Hepatocyte (in vitro differentiated cells): ENCODE results near the gene IQCN. TPM values are rescaled to one million over a fixed set of nuclear protein-coding genes. Genes with fewer than 3 reads are reported as not detected.

Experiments used
- DNase-seq: peaks from one replicate; pipeline ENCODE4 v3.0.0-alpha.2; 2016; ENCODE audit warnings: low spot score
- H2AFZ ChIP-seq: fragments of 200-600 bp; sonication (generic); 2 replicates; pipeline ENCODE4 v1.6.0; 2016; ENCODE audit warnings: antibody characterized with exemption, mild to moderate bottlenecking
- H3K27ac ChIP-seq: fragments of 200-600 bp; sonication (generic); 2 replicates; pipeline ENCODE4 v1.5.1; 2016; ENCODE audit warnings: mild to moderate bottlenecking
- H3K27me3 ChIP-seq: fragments of 200-600 bp; sonication (generic); 2 replicates; pipeline ENCODE4 v1.6.1; 2016
- H3K36me3 ChIP-seq: fragments of 200-600 bp; sonication (generic); replicated peaks from 2 replicates; pipeline ENCODE4 v1.5.1; 2016; ENCODE audit warnings: low read depth; ENCODE audit not compliant: insufficient read depth
- H3K4me1 ChIP-seq: fragments of 200-600 bp; sonication (generic); 2 replicates; pipeline ENCODE4 v1.5.1; 2016; ENCODE audit warnings: mild to moderate bottlenecking, moderate library complexity; ENCODE audit not compliant: insufficient read depth
- H3K4me2 ChIP-seq: fragments of 200-600 bp; sonication (generic); 2 replicates; pipeline ENCODE4 v1.6.0; 2016
- H3K4me3 ChIP-seq: fragments of 200-600 bp; sonication (generic); 2 replicates; pipeline ENCODE4 v1.5.1; 2016; ENCODE audit warnings: mild to moderate bottlenecking
- H3K79me2 ChIP-seq: fragments of 200-600 bp; sonication (generic); 2 replicates; pipeline ENCODE4 v1.6.0; 2017; ENCODE audit warnings: mild to moderate bottlenecking
- H3K9me2 ChIP-seq: fragments of 200-600 bp; sonication (generic); replicated peaks from 2 replicates; pipeline ENCODE4 v1.6.0; 2017; ENCODE audit warnings: mild to moderate bottlenecking; ENCODE audit not compliant: insufficient read depth
- H3K9me3 ChIP-seq: fragments of 200-600 bp; sonication (generic); 2 replicates; pipeline ENCODE4 v1.5.1; 2016; ENCODE audit warnings: low read depth, mild to moderate bottlenecking
- H4K20me1 ChIP-seq: fragments of 200-600 bp; sonication (generic); 2 replicates; pipeline ENCODE4 v1.6.0; 2016; ENCODE audit warnings: mild to moderate bottlenecking; ENCODE audit not compliant: insufficient read depth, poor library complexity, severe bottlenecking
- EZH2 ChIP-seq: fragments of 200-600 bp; sonication (generic); IDR thresholded peaks from 2 replicates; pipeline ENCODE4 v1.6.1; 2016; ENCODE audit warnings: antibody characterized with exemption, mild to moderate bottlenecking, borderline replicate concordance
- EZH2phosphoT487 ChIP-seq: fragments of 200-600 bp; sonication (generic); IDR thresholded peaks from one replicate; pipeline ENCODE4 v1.6.1; 2018; ENCODE audit warnings: antibody characterized with exemption, mild to moderate bottlenecking, low read depth, moderate library complexity; ENCODE audit not compliant: unreplicated experiment, severe bottlenecking
- WGBS: methylation state at CpG from one replicate; pipeline ENCODE4 v1.1.6; 2016; ENCODE audit warnings: low lambda C conversion rate; ENCODE audit errors: missing lambda C conversion rate; 5-methylcytosine and 5-hydroxymethylcytosine counted together
- polyA plus RNA-seq: library from polyadenylated mRNA; unstranded; fragments of >200 nt; fragmentation: Nextera tagmentation; extraction: Ambion mirVana; gene quantifications from 2 replicates; pipeline ENCODE4 v1.2.1, GENCODE V29; 2016
- total RNA-seq: library from RNA; depleted of rRNA; stranded (reverse); fragments of >200 nt; gene quantifications from 2 replicates; pipeline ENCODE4 v1.2.3, GENCODE V29; 2014
- TF ChIP-seq, protein P1 (sequence below): fragments of 200-600 bp; sonication (generic); IDR thresholded peaks from 2 replicates; pipeline ENCODE4 v1.5.1; 2016; ENCODE audit warnings: antibody characterized with exemption, mild to moderate bottlenecking; ENCODE audit not compliant: poor library complexity

The IQCN gene
- total and polyA plus RNA-seq, 2 experiments from 2014 or later, result 1.5 to 3.7 TPM

DNA sequence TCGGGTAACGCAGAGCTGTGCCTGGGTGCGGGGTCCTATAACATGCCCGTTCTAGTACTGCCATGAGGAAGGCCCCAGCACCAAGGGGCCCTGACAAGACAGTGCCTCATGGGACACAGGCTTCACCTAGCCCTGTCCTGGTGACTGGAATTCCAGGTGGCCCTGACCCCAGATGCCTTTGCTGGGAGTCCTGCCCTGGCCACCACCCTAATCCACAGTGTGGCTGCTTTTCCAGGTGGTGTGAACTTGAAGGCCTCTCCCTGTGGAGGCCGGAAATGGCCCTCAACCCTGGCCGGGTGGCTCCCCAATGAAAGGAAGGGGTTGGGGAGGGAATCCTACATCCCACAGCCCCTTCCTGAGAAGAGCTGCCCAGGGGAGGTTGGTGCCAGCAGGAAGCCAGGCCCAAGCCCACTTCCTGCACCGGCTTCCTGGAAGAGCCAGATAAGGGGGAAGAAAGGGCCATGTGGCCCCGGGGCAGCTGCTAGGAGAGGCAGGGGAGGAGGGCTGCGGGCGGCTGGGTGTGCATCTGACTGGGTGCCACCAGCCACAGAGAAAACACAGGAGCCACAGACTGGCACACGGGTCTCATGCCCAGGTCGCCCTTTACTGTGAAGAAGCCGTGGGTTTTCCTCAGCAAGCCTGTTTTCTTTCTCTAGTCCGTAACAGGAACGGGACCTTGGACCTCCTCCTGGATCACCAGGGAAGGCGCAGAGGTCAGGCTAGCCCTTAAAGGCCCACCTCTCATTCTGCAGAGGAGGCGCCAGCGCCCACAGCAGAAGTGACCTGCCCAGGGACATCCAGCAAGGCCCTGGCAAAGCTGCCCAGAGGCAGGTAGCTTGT lies 43.9 kb upstream of the IQCN start:
- H3K9me3 ChIP-seq, result no peaks in the 10 kb centered on the region
- H3K36me3 ChIP-seq, result no peaks in the 10 kb centered on the region
- H3K79me2 ChIP-seq, result peaks cover 78% of the 10 kb centered on the region
- peak overlapping the region; percentile 94 for H3K27ac ChIP-seq
- no peaks in the 10 kb centered on the region for H3K27me3 ChIP-seq
- no peak overlapping the region for H3K4me3 ChIP-seq
- no peak overlapping the region for H2AFZ ChIP-seq
- H3K9me2 ChIP-seq, result no peaks in the 10 kb centered on the region
- peaks cover 47% of the 10 kb centered on the region for H3K4me1 ChIP-seq
- DNase-seq, result no peak
- no peak overlapping the region for H3K4me2 ChIP-seq
- H4K20me1 ChIP-seq, result no peaks in the 10 kb centered on the region
- TF ChIP-seq, protein P1, sequence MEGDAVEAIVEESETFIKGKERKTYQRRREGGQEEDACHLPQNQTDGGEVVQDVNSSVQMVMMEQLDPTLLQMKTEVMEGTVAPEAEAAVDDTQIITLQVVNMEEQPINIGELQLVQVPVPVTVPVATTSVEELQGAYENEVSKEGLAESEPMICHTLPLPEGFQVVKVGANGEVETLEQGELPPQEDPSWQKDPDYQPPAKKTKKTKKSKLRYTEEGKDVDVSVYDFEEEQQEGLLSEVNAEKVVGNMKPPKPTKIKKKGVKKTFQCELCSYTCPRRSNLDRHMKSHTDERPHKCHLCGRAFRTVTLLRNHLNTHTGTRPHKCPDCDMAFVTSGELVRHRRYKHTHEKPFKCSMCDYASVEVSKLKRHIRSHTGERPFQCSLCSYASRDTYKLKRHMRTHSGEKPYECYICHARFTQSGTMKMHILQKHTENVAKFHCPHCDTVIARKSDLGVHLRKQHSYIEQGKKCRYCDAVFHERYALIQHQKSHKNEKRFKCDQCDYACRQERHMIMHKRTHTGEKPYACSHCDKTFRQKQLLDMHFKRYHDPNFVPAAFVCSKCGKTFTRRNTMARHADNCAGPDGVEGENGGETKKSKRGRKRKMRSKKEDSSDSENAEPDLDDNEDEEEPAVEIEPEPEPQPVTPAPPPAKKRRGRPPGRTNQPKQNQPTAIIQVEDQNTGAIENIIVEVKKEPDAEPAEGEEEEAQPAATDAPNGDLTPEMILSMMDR, result no peak
- TF ChIP-seq EZH2, result no peak
- no peak for TF ChIP-seq EZH2phosphoT487
- WGBS, result 81% methylated on average over 18 of the region's 18 CpGs

DNA sequence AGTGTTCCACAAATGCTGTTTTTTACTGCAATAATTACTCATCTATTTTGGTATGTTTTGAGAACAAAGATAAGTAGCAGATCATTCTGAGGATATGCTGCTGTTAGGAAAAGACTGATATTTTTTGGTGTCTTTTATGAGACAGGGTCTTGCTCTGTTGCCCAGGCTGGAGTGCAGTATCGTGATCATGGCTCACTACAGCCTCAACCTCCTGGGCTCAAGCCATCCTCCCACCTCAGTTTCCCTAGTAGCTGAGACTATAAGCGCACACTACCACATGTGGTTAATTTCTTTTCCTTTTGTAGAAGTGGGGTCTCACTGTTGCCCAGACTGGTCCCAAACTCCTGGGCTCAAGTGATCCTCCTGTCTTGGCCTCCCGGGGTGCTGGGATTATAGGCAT lies 39.1 kb upstream of the IQCN start:
- H3K4me1 ChIP-seq, result peaks cover 37% of the 10 kb centered on the region
- no peak overlapping the region for H2AFZ ChIP-seq
- no peaks in the 10 kb centered on the region for H3K9me3 ChIP-seq
- WGBS, result 94% methylated on average over 3 of the region's 3 CpGs
- TF ChIP-seq EZH2phosphoT487, result no peak
- TF ChIP-seq, protein P1, result no peak
- TF ChIP-seq EZH2, result no peak
- no peaks in the 10 kb centered on the region for H3K27me3 ChIP-seq
- no peak overlapping the region for H3K4me3 ChIP-seq
- peaks cover 54% of the 10 kb centered on the region for H3K79me2 ChIP-seq
- H4K20me1 ChIP-seq, result no peaks in the 10 kb centered on the region
- no peaks in the 10 kb centered on the region for H3K36me3 ChIP-seq
- DNase-seq, result no peak
- H3K27ac ChIP-seq, result no peak overlapping the region
- no peak overlapping the region for H3K4me2 ChIP-seq
- H3K9me2 ChIP-seq, result no peaks in the 10 kb centered on the region

DNA sequence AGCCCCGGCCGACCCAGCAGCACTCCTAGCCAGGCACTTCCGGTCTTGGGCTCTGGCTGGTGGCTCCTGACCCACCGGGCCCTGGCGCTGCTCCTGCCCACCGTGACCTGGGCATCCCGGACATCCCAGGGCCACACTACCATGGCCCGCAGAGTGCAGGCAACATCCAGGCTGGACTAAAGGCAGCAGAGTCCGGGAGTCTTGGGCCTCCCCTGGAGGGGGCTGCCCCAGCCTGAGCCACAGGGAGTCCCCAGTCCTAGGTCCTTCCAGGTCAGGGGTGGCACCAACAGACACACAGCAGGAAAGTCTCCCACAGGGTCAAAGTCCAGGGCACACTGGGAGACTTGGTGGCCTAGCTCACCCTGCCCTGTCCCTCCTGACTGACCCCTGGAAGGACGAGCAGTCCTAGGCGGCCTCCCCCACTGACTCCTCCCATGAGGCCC lies 37.9 kb upstream of the IQCN start:
- Histone ChIP-seq H3K9me2 (no peaks in the 10 kb centered on the region), H2AFZ (no peak overlapping the region), H3K27me3 (no peaks in the 10 kb centered on the region), H3K9me3 (no peaks in the 10 kb centered on the region), H3K4me1 (peaks cover 29% of the 10 kb centered on the region), H3K79me2 (peaks cover 41% of the 10 kb centered on the region), H3K4me3 (no peak overlapping the region), H3K4me2 (no peak overlapping the region), H3K27ac (peak overlapping the region; percentile 89), H4K20me1 (no peaks in the 10 kb centered on the region), H3K36me3 (no peaks in the 10 kb centered on the region)
- DNase-seq, result peak; percentile 15
- WGBS, result 92% methylated on average over 8 of the region's 11 CpGs
- TF ChIP-seq, protein P1, result no peak
- TF ChIP-seq EZH2 (no peak), EZH2phosphoT487 (no peak)
